ENCODE results near the gene SLC7A14.

Gene SLC7A14

DNA sequence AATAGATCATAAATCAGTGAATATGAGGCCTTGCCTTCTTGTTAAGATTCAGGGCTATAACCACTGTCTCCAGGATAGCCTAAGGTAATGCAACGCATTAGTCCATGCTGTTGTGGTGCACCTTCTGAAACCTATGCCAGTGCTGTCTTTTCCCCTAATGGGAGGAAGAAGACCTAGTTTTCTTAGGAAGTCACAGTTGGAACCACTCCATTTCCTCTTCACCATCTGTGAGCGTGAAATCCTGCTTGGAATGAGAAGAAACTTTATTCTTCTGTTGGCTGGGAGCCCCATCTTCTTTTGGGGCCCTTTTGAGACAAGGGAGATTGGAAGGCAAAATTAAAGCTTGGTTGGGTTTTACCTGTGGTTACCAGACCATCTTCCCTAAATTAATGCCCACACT, 25.9 kb upstream of the SLC7A14 start:
- H3K27me3 ChIP-seq (ENCODE audit: control insufficient read depth in 1 of 2, insufficient read depth in 2 of 2, low read length in 2 of 2), result no peaks in the 10 kb centered on the region
- H3K4me1 ChIP-seq (ENCODE audit: control insufficient read depth, insufficient read depth, low read length), result peaks cover 3% of the 10 kb centered on the region
- H3K27ac ChIP-seq (ENCODE audit: low read length), result no peak overlapping the region
- no peak overlapping the region for H3K9ac ChIP-seq (ENCODE audit: low read length in 2 of 2)
- H3K4me3 ChIP-seq (ENCODE audit: low read length in 2 of 2), result no peak overlapping the region
- no peaks in the 10 kb centered on the region for H3K9me3 ChIP-seq (ENCODE audit: control insufficient read depth in 2 of 2, low read length in 2 of 2)
- H3K36me3 ChIP-seq (ENCODE audit: control insufficient read depth in 2 of 2, insufficient read depth in 2 of 2, low read length in 2 of 2), result no peaks in the 10 kb centered on the region

- Histone ChIP-seq H3K4me3 (ENCODE audit: low read length in 2 of 2) (no peak overlapping the region), H3K4me1 (ENCODE audit: control insufficient read depth, insufficient read depth, low read length) (peaks cover 3% of the 10 kb centered on the region), H3K27me3 (ENCODE audit: control insufficient read depth in 1 of 2, insufficient read depth in 2 of 2, low read length in 2 of 2) (no peaks in the 10 kb centered on the region), H3K27ac (ENCODE audit: low read length) (no peak overlapping the region), H3K9ac (ENCODE audit: low read length in 2 of 2) (no peak overlapping the region), H3K36me3 (ENCODE audit: control insufficient read depth in 2 of 2, insufficient read depth in 2 of 2, low read length in 2 of 2) (no peaks in the 10 kb centered on the region), H3K9me3 (ENCODE audit: control insufficient read depth in 2 of 2, low read length in 2 of 2) (no peaks in the 10 kb centered on the region)
Observed at GRCh38 chr3:170610321-170610884, 24.5 kb upstream of the SLC7A14 start.

GRCh38 chr3:170608475-170608874, 22.6 kb upstream of the SLC7A14 start:
- Histone ChIP-seq H3K27ac (ENCODE audit: low read length) (no peak overlapping the region), H3K36me3 (ENCODE audit: control insufficient read depth in 2 of 2, insufficient read depth in 2 of 2, low read length in 2 of 2) (no peaks in the 10 kb centered on the region), H3K27me3 (ENCODE audit: control insufficient read depth in 1 of 2, insufficient read depth in 2 of 2, low read length in 2 of 2) (no peaks in the 10 kb centered on the region), H3K4me1 (ENCODE audit: control insufficient read depth, insufficient read depth, low read length) (no peaks in the 10 kb centered on the region), H3K9me3 (ENCODE audit: control insufficient read depth in 2 of 2, low read length in 2 of 2) (no peaks in the 10 kb centered on the region), H3K9ac (ENCODE audit: low read length in 2 of 2) (no peak overlapping the region), H3K4me3 (ENCODE audit: low read length in 2 of 2) (no peak overlapping the region)

GRCh38 chr3:170606675-170607074, 20.8 kb upstream of the SLC7A14 start:
- Histone ChIP-seq H3K27me3 (ENCODE audit: control insufficient read depth in 1 of 2, insufficient read depth in 2 of 2, low read length in 2 of 2) (no peaks in the 10 kb centered on the region), H3K4me3 (ENCODE audit: low read length in 2 of 2) (no peak overlapping the region), H3K4me1 (ENCODE audit: control insufficient read depth, insufficient read depth, low read length) (no peaks in the 10 kb centered on the region), H3K27ac (ENCODE audit: low read length) (no peak overlapping the region), H3K9me3 (ENCODE audit: control insufficient read depth in 2 of 2, low read length in 2 of 2) (no peaks in the 10 kb centered on the region), H3K9ac (ENCODE audit: low read length in 2 of 2) (no peak overlapping the region), H3K36me3 (ENCODE audit: control insufficient read depth in 2 of 2, insufficient read depth in 2 of 2, low read length in 2 of 2) (no peaks in the 10 kb centered on the region)

GRCh38 chr3:170605490-170605889, 19.6 kb upstream of the SLC7A14 start:
- no peak overlapping the region for H3K4me3 ChIP-seq (ENCODE audit: low read length in 2 of 2)
- no peak overlapping the region for H3K9ac ChIP-seq (ENCODE audit: low read length in 2 of 2)
- H3K4me1 ChIP-seq (ENCODE audit: control insufficient read depth, insufficient read depth, low read length), result no peaks in the 10 kb centered on the region
- no peaks in the 10 kb centered on the region for H3K36me3 ChIP-seq (ENCODE audit: control insufficient read depth in 2 of 2, insufficient read depth in 2 of 2, low read length in 2 of 2)
- no peaks in the 10 kb centered on the region for H3K27me3 ChIP-seq (ENCODE audit: control insufficient read depth in 1 of 2, insufficient read depth in 2 of 2, low read length in 2 of 2)
- no peak overlapping the region for H3K27ac ChIP-seq (ENCODE audit: low read length)
- no peaks in the 10 kb centered on the region for H3K9me3 ChIP-seq (ENCODE audit: control insufficient read depth in 2 of 2, low read length in 2 of 2)

- no peak overlapping the region for H3K9ac ChIP-seq (ENCODE audit: low read length in 2 of 2)
- H3K4me1 ChIP-seq (ENCODE audit: control insufficient read depth, insufficient read depth, low read length), result no peaks in the 10 kb centered on the region
- no peak overlapping the region for H3K4me3 ChIP-seq (ENCODE audit: low read length in 2 of 2)
- H3K36me3 ChIP-seq (ENCODE audit: control insufficient read depth in 2 of 2, insufficient read depth in 2 of 2, low read length in 2 of 2), result no peaks in the 10 kb centered on the region
- H3K9me3 ChIP-seq (ENCODE audit: control insufficient read depth in 2 of 2, low read length in 2 of 2), result no peaks in the 10 kb centered on the region
- H3K27me3 ChIP-seq (ENCODE audit: control insufficient read depth in 1 of 2, insufficient read depth in 2 of 2, low read length in 2 of 2), result no peaks in the 10 kb centered on the region
- no peak overlapping the region for H3K27ac ChIP-seq (ENCODE audit: low read length)
Observed at GRCh38 chr3:170603770-170604510, 18.1 kb upstream of the SLC7A14 start.

- no peak overlapping the region for H3K4me3 ChIP-seq (ENCODE audit: low read length in 2 of 2)
- H3K27me3 ChIP-seq (ENCODE audit: control insufficient read depth in 1 of 2, insufficient read depth in 2 of 2, low read length in 2 of 2), result no peaks in the 10 kb centered on the region
- H3K9ac ChIP-seq (ENCODE audit: low read length in 2 of 2), result no peak overlapping the region
- H3K27ac ChIP-seq (ENCODE audit: low read length), result no peak overlapping the region
- no peaks in the 10 kb centered on the region for H3K4me1 ChIP-seq (ENCODE audit: control insufficient read depth, insufficient read depth, low read length)
- no peaks in the 10 kb centered on the region for H3K36me3 ChIP-seq (ENCODE audit: control insufficient read depth in 2 of 2, insufficient read depth in 2 of 2, low read length in 2 of 2)
- H3K9me3 ChIP-seq (ENCODE audit: control insufficient read depth in 2 of 2, low read length in 2 of 2), result no peaks in the 10 kb centered on the region
Observed at GRCh38 chr3:170602556-170602955, 16.7 kb upstream of the SLC7A14 start.

DNA sequence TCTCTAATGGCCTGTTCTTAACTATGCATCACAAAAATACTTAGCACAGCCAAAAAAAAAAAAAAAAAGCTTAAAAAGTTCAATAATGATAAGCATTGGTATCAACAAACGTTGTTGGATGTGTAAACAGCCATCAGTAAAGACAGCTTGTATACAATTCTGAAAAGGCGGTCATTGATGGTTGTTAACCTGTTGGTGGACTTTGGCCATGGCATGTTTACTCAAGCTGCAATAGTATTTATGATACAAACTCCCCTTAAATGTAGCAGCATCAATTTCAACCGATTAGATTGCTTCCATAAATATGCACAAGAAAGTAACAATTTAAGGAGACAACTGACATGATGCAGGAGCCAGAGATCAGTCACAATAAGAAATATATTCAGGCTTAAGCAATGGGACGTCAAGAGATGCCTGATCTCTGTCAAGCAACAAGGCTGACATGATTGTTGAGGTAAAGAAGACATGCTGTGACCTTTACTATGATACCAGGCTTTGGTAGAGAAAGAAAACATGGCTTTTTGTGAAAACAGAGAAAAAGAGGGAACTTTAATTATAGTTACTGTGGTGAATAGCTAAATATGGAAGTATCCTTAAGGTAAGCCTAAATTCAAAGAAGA, 14.2 kb upstream of the SLC7A14 start:
- no peaks in the 10 kb centered on the region for H3K4me1 ChIP-seq (ENCODE audit: control insufficient read depth, insufficient read depth, low read length)
- H3K27ac ChIP-seq (ENCODE audit: low read length), result no peak overlapping the region
- no peaks in the 10 kb centered on the region for H3K9me3 ChIP-seq (ENCODE audit: control insufficient read depth in 2 of 2, low read length in 2 of 2)
- no peak overlapping the region for H3K4me3 ChIP-seq (ENCODE audit: low read length in 2 of 2)
- no peaks in the 10 kb centered on the region for H3K27me3 ChIP-seq (ENCODE audit: control insufficient read depth in 1 of 2, insufficient read depth in 2 of 2, low read length in 2 of 2)
- H3K36me3 ChIP-seq (ENCODE audit: control insufficient read depth in 2 of 2, insufficient read depth in 2 of 2, low read length in 2 of 2), result no peaks in the 10 kb centered on the region
- H3K9ac ChIP-seq (ENCODE audit: low read length in 2 of 2), result no peak overlapping the region

- no peaks in the 10 kb centered on the region for H3K36me3 ChIP-seq (ENCODE audit: control insufficient read depth in 2 of 2, insufficient read depth in 2 of 2, low read length in 2 of 2)
- H3K4me3 ChIP-seq (ENCODE audit: low read length in 2 of 2), result no peak overlapping the region
- no peaks in the 10 kb centered on the region for H3K9me3 ChIP-seq (ENCODE audit: control insufficient read depth in 2 of 2, low read length in 2 of 2)
- H3K9ac ChIP-seq (ENCODE audit: low read length in 2 of 2), result no peak overlapping the region
- H3K4me1 ChIP-seq (ENCODE audit: control insufficient read depth, insufficient read depth, low read length), result no peaks in the 10 kb centered on the region
- H3K27me3 ChIP-seq (ENCODE audit: control insufficient read depth in 1 of 2, insufficient read depth in 2 of 2, low read length in 2 of 2), result no peaks in the 10 kb centered on the region
- H3K27ac ChIP-seq (ENCODE audit: low read length), result no peak overlapping the region
Observed at GRCh38 chr3:170599091-170599490, 13.2 kb upstream of the SLC7A14 start.

DNA sequence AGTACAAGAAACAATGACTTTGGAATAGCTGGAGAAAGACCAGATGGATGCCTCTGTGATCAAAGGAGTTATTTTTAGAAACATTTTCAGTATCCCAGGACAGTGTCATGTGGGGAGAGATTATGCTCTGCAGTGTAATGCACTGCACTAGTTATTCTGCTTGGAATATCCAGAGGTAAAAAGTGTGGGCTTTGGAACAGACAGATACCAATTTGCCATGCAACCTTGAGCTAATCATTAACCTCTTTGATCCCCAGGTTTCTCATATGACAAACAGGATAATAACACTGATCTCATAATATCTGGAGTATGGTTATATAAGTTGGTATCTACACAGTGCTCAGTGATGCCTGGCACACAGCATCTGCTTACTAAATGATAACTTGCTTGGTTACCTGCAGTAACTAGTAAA, 12.2 kb upstream of the SLC7A14 start:
- Histone ChIP-seq H3K27me3 (ENCODE audit: control insufficient read depth in 1 of 2, insufficient read depth in 2 of 2, low read length in 2 of 2) (no peaks in the 10 kb centered on the region), H3K4me3 (ENCODE audit: low read length in 2 of 2) (no peak overlapping the region), H3K4me1 (ENCODE audit: control insufficient read depth, insufficient read depth, low read length) (no peaks in the 10 kb centered on the region), H3K36me3 (ENCODE audit: control insufficient read depth in 2 of 2, insufficient read depth in 2 of 2, low read length in 2 of 2) (no peaks in the 10 kb centered on the region), H3K27ac (ENCODE audit: low read length) (no peak overlapping the region), H3K9ac (ENCODE audit: low read length in 2 of 2) (no peak overlapping the region), H3K9me3 (ENCODE audit: control insufficient read depth in 2 of 2, low read length in 2 of 2) (peaks cover 0 to under 1% of the 10 kb centered on the region in 2 donors)

DNA sequence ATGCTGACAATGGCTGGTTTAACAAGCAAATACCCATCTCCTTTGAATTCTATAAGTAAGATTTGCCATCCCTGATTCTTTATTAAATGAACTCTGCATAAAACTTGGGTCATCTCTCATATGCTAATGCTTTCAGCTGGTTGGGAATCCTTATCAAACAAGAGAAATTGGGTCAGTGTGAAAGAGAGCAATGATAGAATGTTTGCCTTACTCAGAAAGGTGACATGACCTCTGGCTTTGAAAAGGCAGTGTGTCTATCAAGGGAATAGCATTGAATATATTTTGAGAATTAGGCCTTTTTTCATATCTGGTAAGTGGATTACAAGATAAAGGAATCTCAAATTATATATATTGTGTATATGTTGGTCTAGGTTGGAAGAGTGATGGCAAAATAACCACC, 8.7 kb upstream of the SLC7A14 start:
- Histone ChIP-seq H3K9ac (ENCODE audit: low read length in 2 of 2) (no peak overlapping the region), H3K27ac (ENCODE audit: low read length) (no peak overlapping the region), H3K4me1 (ENCODE audit: control insufficient read depth, insufficient read depth, low read length) (no peaks in the 10 kb centered on the region), H3K36me3 (ENCODE audit: control insufficient read depth in 2 of 2, insufficient read depth in 2 of 2, low read length in 2 of 2) (no peaks in the 10 kb centered on the region), H3K9me3 (ENCODE audit: control insufficient read depth in 2 of 2, low read length in 2 of 2) (peaks cover 0 to 2% of the 10 kb centered on the region in 2 donors), H3K27me3 (ENCODE audit: control insufficient read depth in 1 of 2, insufficient read depth in 2 of 2, low read length in 2 of 2) (no peaks in the 10 kb centered on the region), H3K4me3 (ENCODE audit: low read length in 2 of 2) (no peak overlapping the region)
